ENCODE results near the gene GNG14.
"Not testable (repeated sequence)": the region's sequence is repeated elsewhere in the genome, so short reads cannot be mapped to it uniquely, and the experiment has no call there.

Gene GNG14

GRCh38 chr19:12667731-12668302 lies 20.0 kb upstream of the GNG14 start:
- DNase-seq, result no peak

- no peak for DNase-seq
These were observed 19.5 kb upstream of the GNG14 start for GRCh38 chr19:12668346-12668745.

- peak; percentile 81 for DNase-seq
These were observed 18.9 kb upstream of the GNG14 start for GRCh38 chr19:12668932-12669269.

- peak; percentile 67 for DNase-seq
These were observed 18.3 kb upstream of the GNG14 start for GRCh38 chr19:12669270-12670158.

GRCh38 chr19:12670159-12670928 lies 17.5 kb upstream of the GNG14 start:
- no peak for DNase-seq

GRCh38 chr19:12672744-12673143 lies 15.1 kb upstream of the GNG14 start:
- DNase-seq, result no peak

GRCh38 chr19:12675399-12675798 lies 12.4 kb upstream of the GNG14 start:
- no peak for DNase-seq

- no peak for DNase-seq
These were observed 11.9 kb upstream of the GNG14 start for GRCh38 chr19:12675940-12676339.

GRCh38 chr19:12676384-12676792 lies 11.4 kb upstream of the GNG14 start:
- DNase-seq, result peak; percentile 72

- no peak for DNase-seq
These were observed 10.9 kb upstream of the GNG14 start for GRCh38 chr19:12676928-12677327.

- DNase-seq, result not testable (repeated sequence)
These were observed 9.8 kb upstream of the GNG14 start for GRCh38 chr19:12678039-12678438.

- no peak for DNase-seq
These were observed 7.8 kb upstream of the GNG14 start for GRCh38 chr19:12680034-12680433.

- DNase-seq, result peak; percentile 95
These were observed 6.5 kb upstream of the GNG14 start, which contains the start of gene DHPS for GRCh38 chr19:12681074-12681987. DHPS (minus strand) TSS chr19:12681880; CDS start chr19:12681766, 114 bp downstream.

GRCh38 chr19:12685831-12686230 lies 2.0 kb upstream of the GNG14 start:
- no peak for DNase-seq

- no peak for DNase-seq
These were observed 1.2 kb downstream of the GNG14 start for GRCh38 chr19:12689012-12689411.

GRCh38 chr19:12689581-12690216 lies 1.9 kb downstream of the GNG14 start:
- no peak for DNase-seq

- DNase-seq, result no peak
These were observed 5.2 kb downstream of the GNG14 start for GRCh38 chr19:12692960-12693359.

- DNase-seq, result no peak
These were observed 6.8 kb downstream of the GNG14 start for GRCh38 chr19:12694641-12695040.

GRCh38 chr19:12695096-12695495 lies 7.3 kb downstream of the GNG14 start:
- DNase-seq, result no peak

GRCh38 chr19:12695514-12695913 lies 7.7 kb downstream of the GNG14 start:
- no peak for DNase-seq

GRCh38 chr19:12695997-12696365 lies 8.2 kb downstream of the GNG14 start:
- no peak for DNase-seq

Measured in CD4-positive, alpha-beta T cell treated with Interferon gamma for 1 hour (primary cell).